ENCODE results near the gene MSI2. TPM values are rescaled to one million over a fixed set of nuclear protein-coding genes. Genes with fewer than 3 reads are reported as not detected.

Gene MSI2
- total RNA-seq, 1 experiment from 2014 or later: 61.2 TPM

DNA sequence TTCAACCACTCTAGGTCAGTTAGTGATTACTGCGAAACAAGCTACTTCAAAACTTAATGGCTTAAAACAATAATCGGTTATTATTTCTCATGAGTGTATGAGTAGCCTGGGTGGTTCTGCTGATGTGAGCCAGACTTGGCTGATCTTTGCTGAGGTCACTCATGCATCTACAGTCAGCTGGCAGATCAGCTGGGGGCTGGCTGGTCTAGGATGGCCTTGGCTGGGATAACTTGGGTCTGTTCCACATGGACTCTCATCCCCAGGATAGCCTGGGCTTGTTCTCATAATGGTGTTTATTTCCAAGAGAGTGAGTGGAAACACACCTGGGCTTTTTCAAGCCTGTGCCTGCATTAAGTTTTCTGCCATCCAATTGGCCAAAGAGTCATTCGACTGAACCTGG is 475.7 kb downstream of the MSI2 start:
- no peak for DNase-seq (ENCODE audit: low spot score)

DNA sequence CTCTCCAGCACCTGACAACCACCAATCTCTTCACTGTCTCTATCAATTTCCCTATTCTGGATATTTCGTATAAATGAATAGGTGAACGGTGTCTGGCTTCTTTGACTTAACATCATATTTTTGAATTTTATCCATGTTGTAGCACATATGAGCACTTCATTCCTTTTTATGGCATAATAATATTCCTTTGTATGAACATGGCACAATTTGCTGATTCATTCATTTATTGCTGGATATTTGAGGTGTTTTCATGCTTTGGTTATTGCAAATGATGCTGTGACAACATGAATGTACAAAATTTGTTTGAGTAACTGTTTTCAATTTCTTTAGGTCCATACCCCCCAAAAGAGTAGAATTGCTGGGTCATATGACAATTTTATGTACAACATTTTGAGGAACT is 476.8 kb downstream of the MSI2 start:
- no peak for DNase-seq (ENCODE audit: low spot score)

Small RNA genes lying within 50 kb of the gene (small RNA-seq; reads per million reads assigned to genes)
- not detected for gene RN7SL449P
- gene RNU7-134P: not detected

Other genes with a start within 250 kb of the MSI2 start
- gene AKAP1, start 171.3 kb upstream of the MSI2 start, total RNA-seq (2014; rRNA removed; shearing (Covaris generic)): 137 and 148 TPM in 2 replicates